ENCODE results near the gene COX11.

GRCh38 chr17:54985476-54985875, 17.0 kb upstream of the COX11 start:
- TF ChIP-seq CTCF (IDR thresholded peaks at IDR 0.05): no peak
- no peak for TF ChIP-seq POLR2AphosphoS5 (IDR thresholded peaks at IDR 0.05)
- TF ChIP-seq EP300 (IDR thresholded peaks at IDR 0.05): no peak
